ENCODE results near the gene LARGE1.

DNA sequence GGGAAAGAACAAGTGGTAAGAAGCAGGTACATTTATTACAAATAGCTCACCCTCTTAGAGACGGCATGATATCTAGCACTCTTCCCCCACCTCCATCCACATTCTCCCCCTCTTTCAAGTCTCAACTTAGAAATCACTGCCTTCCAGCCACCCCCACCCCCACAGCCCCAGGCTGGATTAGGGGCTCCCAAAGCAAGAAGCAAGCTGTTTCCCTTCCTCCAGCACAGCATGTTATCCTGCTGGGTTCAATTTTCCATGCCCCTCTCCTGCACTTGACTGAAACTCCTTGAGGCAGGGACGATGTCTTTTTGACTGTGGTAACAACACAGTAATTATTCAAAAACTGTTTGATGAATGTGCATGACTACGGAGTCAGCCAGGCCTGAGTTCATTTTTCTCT, 350.7 kb downstream of the LARGE1 start:
- TF ChIP-seq CTCF (IDR thresholded peaks at IDR 0.05; ENCODE audit: borderline replicate concordance, extremely low read depth, low read length, poor library complexity, severe bottlenecking) (no peak), EZH2 (IDR thresholded peaks at IDR 0.05; ENCODE audit: borderline replicate concordance, low read depth, low read length, severe bottlenecking) (no peak)

Data from DND-41 (cell line).